ENCODE data around the gene RGS3.

GRCh38 chr9:113524468-113524867 lies 60.9 kb downstream of the RGS3 start:
- no peak for TF ChIP-seq POLR2A (IDR thresholded peaks at IDR 0.05; ENCODE audit: low read length)
- no peak for TF ChIP-seq GATA1 (IDR thresholded peaks at IDR 0.05; ENCODE audit: low read depth, low read length)

All from erythroblast (primary cell).